ENCODE results near the gene NRG3.

DNA sequence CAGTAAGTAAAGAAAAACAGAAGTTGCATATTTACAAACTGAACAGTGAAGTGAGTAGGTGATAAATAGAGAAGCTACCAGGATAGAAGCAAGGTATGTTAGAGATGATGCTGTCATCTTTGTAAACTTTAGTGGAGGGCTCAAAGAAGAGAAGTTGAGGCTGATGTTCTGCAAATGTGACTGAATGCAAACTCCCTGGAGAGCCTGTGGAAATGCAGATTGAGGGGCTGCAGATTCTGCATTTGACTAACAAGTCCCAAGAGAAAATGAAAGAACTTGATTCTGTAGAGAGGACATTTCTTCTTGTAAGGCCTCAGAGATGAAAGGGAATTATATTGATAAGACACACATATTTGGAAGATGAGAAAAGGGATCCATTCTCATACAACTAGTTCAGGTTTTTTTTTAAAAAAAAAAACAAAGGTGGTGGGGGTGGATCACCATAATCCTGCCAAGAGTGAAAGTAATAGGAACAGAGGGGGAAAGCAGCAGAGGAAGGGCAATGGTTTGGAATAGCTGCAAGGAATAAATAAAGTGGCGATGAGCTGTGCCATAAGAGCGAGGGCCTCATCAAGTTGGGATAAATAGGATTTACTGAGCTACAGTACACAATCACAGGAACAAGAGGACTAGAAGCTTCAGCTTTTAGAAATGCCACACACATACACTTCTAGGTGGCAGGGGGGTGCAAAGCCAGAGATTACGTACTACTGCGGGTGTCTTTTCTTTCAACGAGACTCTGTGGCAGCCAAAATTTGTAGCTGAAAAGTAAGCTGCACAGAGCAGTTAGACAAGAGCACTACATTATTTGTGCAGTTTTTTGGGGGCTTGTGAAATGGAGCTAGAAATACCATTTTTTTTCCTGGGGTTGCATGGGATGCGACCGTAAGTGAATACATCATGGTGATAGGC lies 778.5 kb downstream of the NRG3 start:
- TF ChIP-seq, protein P1, sequence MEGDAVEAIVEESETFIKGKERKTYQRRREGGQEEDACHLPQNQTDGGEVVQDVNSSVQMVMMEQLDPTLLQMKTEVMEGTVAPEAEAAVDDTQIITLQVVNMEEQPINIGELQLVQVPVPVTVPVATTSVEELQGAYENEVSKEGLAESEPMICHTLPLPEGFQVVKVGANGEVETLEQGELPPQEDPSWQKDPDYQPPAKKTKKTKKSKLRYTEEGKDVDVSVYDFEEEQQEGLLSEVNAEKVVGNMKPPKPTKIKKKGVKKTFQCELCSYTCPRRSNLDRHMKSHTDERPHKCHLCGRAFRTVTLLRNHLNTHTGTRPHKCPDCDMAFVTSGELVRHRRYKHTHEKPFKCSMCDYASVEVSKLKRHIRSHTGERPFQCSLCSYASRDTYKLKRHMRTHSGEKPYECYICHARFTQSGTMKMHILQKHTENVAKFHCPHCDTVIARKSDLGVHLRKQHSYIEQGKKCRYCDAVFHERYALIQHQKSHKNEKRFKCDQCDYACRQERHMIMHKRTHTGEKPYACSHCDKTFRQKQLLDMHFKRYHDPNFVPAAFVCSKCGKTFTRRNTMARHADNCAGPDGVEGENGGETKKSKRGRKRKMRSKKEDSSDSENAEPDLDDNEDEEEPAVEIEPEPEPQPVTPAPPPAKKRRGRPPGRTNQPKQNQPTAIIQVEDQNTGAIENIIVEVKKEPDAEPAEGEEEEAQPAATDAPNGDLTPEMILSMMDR (IDR thresholded peaks at IDR 0.05): no peak
- no peak for TF ChIP-seq POLR2A (IDR thresholded peaks at IDR 0.05)

Measured in tibial nerve (tissue), 3 donors.